Activated naive CD4-positive, alpha-beta T cell treated with anti-CD3 and anti-CD28 coated beads, Interleukin-2, amount 50 U/mL, for 24 hours (primary cell): Measurements from ENCODE around the gene ETS2.

Experiments
- H3K27ac Mint-ChIP-seq: one replicate; pipeline ENCODE4 v1.8.0; 2021; ENCODE audit warnings: mild to moderate bottlenecking, mixed read lengths
- H3K27me3 Mint-ChIP-seq: one replicate; pipeline ENCODE4 v1.8.0; 2021; ENCODE audit warnings: mixed read lengths
- H3K36me3 Mint-ChIP-seq: one replicate; pipeline ENCODE4 v1.8.0; 2021; ENCODE audit warnings: mixed read lengths
- H3K4me1 Mint-ChIP-seq: one replicate; pipeline ENCODE4 v1.8.0; 2021; ENCODE audit warnings: mixed read lengths
- H3K4me3 Mint-ChIP-seq: one replicate; pipeline ENCODE4 v1.8.0; 2021; ENCODE audit warnings: mild to moderate bottlenecking, mixed read lengths
- H3K9me3 Mint-ChIP-seq: one replicate; pipeline ENCODE4 v1.8.0; 2021; ENCODE audit warnings: mixed read lengths

ETS2 gene

GRCh38 chr21:38864964-38865363, 59.2 kb downstream of the ETS2 start:
- peaks cover 15% of the 10 kb centered on the region for H3K27me3 Mint-ChIP-seq
- H3K4me1 Mint-ChIP-seq = no peaks in the 10 kb centered on the region
- H3K27ac Mint-ChIP-seq = no peak overlapping the region
- H3K9me3 Mint-ChIP-seq = no peaks in the 10 kb centered on the region
- H3K36me3 Mint-ChIP-seq = peaks cover 1% of the 10 kb centered on the region
- H3K4me3 Mint-ChIP-seq = no peak overlapping the region

GRCh38 chr21:38869196-38869595, 63.5 kb downstream of the ETS2 start:
- peaks cover 1% of the 10 kb centered on the region for H3K36me3 Mint-ChIP-seq
- H3K4me3 Mint-ChIP-seq = no peak overlapping the region
- H3K4me1 Mint-ChIP-seq = no peaks in the 10 kb centered on the region
- H3K27me3 Mint-ChIP-seq = peaks cover 17% of the 10 kb centered on the region
- no peak overlapping the region for H3K27ac Mint-ChIP-seq
- H3K9me3 Mint-ChIP-seq = no peaks in the 10 kb centered on the region

- Mint-ChIP-seq H3K27me3 (peaks cover 14% of the 10 kb centered on the region), H3K27ac (no peak overlapping the region), H3K36me3 (peaks cover 1% of the 10 kb centered on the region), H3K4me1 (no peaks in the 10 kb centered on the region), H3K4me3 (no peak overlapping the region), H3K9me3 (no peaks in the 10 kb centered on the region)
Measured at GRCh38 chr21:38869946-38870345, 64.2 kb downstream of the ETS2 start.
